Activated gamma-delta T cell treated with anti-CD3 and anti-CD28 coated beads, Interleukin-2, amount 50 U/mL, for 16 hours (primary cell): ENCODE measurements around the gene CACNA1G.

ENCODE experiments used
- DNase-seq: peaks from one replicate; pipeline ENCODE4 v3.0.0-alpha.2; 2020; ENCODE audit warnings: low read depth

The CACNA1G gene

DNA sequence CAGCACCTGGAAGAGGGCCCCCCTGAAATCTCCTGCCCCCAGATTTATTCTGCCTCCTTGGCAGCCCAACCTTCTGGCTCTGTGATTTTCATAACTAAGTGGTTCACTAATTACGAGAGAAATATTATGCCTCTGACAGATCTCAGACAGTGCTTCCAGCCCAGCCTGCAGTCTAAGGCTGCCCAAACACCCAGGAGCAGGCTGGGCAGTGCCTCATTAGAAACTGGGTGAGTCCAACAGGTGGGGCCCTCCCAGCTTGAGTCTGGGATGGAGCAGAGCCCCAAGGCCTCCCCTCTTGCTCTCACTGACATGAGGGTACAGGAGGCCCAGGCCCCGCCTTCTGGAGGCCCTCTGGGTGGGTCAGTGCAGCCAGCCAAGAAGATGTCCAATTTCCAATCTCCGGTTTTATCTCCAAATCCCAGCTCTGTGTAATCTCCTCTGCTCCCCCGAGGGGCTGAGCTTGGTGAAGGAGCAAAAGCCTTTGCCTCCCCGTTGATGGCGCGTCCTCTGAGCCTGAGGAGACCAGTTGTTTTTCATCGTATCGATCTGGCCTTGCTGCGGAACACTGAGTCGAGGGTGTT is 54.0 kb downstream of the CACNA1G start:
- DNase-seq, result no peak

DNA sequence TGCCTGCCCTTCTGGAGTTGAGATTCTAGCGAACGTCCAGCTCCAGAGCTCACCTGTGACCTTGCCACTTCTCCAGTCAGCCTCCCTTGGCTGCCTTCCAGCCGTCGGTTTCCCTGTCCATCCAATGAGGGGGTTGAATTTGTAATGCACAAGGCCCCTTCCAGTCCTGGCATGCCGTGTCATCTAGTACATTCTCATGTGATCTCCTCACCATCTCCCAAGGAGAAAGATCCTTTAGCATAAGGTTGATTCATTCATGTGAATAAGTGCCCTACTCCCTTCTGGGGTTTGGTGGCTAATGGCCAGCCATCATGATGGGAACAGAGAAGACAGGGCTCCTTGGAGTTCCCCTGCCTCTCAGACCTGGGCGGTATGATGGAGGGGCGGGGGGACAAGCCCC is 55.3 kb downstream of the CACNA1G start:
- no peak for DNase-seq

DNA sequence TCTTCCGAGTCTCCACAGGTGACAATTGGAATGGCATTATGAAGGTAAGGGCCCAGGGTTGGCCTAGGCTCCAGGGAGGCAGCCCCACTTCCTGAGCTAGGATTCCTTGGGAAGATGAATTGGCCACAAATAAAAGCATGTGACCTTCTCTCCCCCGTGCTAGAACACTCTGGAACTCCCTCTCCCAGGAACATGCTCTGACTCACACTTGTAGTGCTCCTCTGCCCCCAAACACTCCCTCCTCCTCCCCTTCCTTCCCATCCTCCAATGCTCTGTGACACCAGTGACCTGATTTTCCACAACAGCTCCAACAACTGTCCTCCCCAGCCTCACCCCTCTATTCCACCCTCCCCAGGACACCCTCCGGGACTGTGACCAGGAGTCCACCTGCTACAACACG is 57.8 kb downstream of the CACNA1G start:
- DNase-seq, result no peak

DNA sequence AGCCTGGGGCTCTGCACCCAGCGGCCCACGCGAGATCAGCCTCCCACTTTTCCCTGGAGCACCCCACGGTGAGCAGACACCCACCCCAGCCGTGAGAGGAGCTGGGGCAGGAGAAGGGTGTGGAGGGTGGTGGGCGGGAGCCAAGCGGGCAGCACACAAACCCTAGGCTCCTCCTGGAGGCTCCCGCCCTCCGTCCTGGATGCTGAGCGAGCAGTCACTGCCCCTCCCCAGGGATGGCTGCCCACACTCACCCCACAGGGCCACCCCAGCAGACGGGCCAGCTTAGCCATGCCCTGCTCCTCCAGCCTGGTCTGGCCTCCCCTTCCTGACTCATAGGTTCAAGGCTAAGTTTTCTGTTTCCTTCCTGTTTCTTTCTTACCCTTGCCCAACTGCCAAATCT is 58.4 kb downstream of the CACNA1G start:
- DNase-seq, result no peak

DNA sequence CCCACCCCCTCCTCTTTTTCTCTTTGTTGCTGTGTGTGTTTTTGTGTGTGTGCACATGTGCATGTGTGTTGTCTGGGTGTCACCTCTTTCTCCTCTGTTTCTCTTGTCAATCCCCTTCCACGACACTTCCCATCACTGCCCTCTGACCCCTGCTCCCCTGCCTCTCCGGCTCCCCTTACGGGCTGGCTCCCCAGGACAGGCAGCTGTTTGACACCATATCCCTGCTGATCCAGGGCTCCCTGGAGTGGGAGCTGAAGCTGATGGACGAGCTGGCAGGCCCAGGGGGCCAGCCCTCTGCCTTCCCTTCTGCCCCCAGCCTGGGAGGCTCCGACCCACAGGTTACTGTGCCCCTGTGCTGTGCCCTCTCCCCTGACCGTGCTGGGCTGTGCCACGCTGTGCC is 59.0 kb downstream of the CACNA1G start:
- DNase-seq, result no peak

DNA sequence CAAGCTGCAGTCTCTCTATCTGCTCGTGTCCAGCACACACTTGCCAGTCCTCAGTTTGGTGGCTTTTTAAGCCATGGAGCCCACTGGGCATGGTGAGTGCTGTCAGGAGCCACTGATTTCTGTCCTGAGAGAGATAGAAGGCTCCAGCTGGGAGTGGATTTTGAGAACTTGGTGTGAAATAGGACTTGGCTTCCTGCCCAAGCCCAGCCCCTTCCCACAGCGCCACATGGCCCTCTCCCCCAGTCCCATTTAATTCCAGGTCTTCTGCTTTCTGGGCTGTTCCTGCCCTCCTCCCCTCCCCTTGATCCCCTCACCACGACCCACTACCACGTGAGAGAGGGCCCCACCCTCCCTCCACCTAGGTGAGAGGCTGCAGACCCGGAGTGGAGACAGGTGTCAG is 59.7 kb downstream of the CACNA1G start:
- DNase-seq, result no peak

DNA sequence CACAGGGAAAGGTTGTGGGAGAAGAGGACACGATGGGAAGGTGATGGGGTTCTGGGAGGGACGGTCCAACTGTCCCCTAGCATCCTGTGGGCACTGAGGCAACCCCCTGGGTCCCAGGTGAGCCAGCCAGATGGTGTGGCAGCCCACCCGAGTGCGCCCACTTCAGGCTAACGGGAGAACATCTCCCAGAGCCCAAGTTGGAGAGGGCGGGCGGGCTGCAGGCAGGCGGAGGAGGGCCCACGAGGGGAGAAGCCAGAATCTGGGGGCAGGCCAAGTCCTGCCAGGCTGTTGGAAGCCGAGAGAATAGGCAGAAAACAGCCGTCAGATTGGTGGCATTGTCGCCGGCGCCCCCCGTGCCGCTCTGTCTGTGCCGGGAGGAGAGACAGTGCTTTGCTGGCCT is 60.3 kb downstream of the CACNA1G start:
- no peak for DNase-seq

DNA sequence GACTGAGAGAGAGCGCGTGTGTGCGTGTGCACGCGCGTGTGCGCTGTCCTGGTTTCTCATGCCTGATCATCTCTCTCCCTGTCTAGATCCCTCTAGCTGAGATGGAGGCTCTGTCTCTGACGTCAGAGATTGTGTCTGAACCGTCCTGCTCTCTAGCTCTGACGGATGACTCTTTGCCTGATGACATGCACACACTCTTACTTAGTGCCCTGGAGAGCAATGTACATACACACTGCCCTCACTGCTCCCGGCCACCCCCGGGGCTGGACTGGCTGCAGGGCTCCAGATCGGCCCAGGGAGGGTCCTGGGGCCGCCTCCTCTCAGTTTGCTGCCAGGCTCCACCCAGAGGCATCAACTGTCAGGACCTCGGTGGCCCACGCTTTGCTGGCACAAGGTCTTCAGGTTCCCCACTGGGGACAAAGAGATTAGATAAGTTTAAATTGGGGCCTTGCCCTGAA is 61.1 kb downstream of the CACNA1G start:
- DNase-seq, result no peak

DNA sequence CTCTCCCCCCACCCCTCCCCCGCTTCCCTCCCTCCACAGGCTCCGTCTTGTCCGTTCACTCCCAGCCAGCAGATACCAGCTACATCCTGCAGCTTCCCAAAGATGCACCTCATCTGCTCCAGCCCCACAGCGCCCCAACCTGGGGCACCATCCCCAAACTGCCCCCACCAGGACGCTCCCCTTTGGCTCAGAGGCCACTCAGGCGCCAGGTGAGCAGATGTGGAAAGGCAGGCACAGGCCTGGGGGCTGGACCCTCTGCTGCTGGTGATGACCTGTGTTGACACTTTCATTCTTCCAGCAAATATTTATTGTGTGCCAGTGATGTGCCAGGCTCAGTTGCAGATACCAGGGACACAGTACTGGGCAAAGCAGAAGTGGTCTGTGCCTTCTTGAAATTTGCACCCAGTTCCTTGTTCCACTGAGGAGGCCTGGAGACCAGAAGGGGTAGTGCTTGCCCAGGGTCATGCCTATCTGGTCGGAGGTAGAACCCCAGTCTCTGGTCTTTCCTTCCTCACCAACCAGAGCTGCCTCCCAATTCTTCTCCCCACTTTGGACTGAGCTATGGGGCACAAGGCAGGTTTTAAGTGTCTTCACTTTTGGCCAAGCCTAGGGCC is 63.9 kb downstream of the CACNA1G start:
- DNase-seq, result no peak

DNA sequence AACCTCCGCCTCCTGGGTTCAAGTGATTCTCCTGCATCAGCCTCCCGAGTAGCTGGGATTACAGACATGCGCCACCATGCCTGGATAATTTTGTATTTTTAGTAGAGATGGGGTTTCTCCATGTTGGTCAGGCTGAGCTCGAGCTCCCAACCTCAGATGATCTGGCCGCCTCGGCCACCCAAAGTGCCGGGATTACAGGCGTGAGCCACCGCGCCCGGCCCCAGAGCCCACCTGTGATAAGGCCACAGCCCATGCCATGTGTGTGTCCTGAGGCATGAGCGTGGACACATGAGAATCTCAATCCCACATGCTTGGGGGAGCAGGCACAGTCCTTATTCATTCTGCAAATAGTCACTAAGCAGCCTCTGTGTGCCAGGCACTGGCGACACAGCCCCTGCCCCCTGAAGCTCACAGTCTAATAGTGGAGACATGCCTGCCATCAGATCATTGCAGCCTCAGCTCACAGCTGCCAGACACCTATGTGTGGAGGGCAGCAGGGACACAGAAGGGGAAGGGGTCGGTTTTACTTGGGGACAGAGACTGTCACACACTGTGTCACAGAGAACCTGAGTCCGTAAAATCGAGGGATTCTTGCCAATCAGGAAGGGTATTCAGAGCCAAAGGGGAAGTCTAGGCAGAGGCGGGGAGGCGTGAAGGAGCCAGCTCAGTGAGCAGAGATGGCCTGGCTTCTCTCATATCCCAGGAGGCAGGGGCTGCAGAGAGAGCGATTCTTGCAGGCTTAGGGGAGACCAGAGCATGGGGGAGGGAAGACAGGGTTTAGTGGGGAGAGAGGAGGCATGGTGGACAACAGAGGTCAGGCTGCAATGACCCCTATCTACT is 64.7 kb downstream of the CACNA1G start:
- no peak for DNase-seq

DNA sequence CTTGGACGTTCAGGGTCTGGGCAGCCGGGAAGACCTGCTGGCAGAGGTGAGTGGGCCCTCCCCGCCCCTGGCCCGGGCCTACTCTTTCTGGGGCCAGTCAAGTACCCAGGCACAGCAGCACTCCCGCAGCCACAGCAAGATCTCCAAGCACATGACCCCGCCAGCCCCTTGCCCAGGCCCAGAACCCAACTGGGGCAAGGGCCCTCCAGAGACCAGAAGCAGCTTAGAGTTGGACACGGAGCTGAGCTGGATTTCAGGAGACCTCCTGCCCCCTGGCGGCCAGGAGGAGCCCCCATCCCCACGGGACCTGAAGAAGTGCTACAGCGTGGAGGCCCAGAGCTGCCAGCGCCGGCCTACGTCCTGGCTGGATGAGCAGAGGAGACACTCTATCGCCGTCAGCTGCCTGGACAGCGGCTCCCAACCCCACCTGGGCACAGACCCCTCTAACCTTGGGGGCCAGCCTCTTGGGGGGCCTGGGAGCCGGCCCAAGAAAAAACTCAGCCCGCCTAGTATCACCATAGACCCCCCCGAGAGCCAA is 65.6 kb downstream of the CACNA1G start:
- DNase-seq, result peak; percentile 31

DNA sequence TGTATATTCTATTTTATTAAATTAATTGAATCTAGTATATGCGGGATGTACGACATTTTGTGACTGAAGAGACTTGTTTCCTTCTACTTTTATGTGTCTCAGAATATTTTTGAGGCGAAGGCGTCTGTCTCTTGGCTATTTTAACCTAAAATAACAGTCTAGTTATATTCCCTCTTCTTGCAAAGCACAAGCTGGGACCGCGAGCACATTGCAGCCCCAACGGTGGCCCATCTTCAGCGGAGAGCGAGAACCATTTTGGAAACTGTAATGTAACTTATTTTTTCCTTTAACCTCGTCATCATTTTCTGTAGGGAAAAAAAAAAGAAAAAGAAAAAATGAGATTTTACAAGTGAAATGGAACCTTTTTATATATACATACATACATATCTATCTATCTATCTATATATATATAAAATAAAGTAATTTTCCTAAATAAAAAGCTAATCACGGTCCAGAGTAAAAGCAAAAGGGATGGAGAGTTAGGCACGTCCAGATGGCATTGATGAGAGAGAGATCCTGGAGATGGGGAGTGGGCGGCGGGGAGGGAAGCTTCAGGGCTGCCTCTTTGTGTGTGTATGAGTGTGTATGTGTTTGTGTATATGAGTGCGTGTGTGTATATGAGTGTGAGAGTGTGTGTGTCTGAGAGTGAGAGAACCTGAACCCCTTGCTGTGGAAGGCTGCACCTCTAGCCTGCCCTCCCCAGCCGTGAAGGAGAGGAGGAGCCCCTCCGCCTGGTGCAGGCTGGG is 66.7 kb downstream of the CACNA1G start:
- DNase-seq, result no peak

DNA sequence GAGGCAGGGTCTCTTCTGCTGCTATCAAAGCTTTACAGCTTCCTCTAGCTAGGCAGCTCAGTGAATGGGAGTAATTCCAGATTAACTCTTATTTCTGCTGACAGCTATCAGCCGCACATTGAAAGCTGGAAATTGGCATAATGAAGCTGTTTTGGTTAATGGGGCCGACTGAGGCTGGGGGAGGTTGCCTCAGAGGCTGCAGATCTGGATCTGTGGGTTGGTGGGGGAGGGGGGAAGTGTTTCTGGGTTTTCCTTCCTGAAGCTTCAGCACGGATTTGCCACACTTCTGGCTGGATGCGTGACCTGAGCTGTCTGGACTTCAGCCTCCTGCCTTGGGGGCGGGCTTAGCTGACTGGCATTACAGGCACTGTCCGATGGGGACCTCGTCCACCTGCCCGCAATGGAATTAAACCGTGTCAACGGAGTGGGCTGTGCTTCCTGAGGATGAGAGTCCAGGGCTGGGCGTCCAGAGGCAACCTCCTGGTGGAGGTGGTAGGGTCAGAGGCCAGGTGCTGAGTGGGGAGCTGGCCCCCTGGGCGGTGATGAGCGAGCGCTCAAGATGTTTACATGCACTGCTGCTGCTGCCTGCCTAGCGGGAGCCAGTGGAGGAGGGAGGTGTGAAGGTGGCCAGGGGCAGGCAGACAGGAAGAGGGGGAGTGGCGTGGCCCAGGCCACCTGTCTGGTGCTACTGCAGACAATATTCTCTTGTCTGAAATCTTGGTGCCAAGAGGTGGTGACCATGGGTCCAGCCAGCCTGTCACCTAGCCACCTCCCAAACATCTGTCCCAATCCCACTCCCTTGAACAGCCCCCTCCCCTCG is 67.5 kb downstream of the CACNA1G start:
- DNase-seq, result no peak

DNA sequence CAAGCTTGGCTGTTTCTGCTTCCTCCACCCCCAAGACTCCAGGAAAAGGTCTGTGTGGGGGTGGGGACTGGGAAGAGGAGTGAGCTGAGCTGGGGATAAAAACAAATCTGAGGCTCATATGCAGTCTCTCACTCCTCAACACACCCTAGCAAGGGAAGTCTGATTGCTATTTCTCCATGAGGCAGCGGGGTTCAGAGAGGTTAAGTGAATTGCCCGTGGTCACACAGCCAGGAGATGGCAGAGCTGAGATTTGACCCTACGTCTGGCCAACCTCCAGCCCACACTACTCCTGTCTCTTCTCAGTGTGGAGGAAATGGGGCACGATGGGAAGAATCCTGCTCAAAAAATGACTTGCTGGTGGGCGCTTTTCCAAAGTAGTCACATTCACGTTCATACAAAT is 69.4 kb downstream of the CACNA1G start:
- DNase-seq, result no peak

DNA sequence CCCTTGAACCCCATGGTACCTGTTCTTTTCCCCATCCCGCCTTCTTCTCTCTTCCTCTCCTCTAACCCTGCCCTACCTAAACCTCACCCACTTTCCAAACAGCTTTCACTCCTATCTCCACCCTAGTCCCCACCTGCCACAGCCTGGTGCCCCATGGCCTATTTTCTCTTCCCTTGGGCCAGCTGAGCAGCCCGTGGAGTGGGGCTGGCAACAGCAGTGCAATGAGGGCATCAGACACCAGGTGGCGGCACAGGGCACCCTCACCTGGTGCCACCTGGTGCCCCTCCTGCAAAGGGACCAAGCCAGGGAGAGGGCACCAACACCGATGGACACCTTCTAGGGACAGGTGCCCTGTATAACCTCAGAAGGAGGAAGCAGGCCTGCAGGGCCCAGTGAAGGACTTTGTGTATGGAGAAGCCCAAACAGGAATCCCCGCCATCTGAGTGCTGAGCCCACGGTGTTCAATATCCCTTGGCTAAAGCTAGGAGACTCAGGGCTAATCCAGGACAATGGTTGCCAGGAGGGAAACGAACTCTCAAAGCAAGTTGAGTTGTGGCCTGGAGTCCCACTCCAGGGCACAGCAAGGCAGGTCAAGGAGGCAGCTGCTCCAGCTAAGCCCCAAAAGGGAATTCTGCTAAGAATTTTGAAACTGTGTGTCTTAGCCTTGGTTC is 70.1 kb downstream of the CACNA1G start:
- no peak for DNase-seq

DNA sequence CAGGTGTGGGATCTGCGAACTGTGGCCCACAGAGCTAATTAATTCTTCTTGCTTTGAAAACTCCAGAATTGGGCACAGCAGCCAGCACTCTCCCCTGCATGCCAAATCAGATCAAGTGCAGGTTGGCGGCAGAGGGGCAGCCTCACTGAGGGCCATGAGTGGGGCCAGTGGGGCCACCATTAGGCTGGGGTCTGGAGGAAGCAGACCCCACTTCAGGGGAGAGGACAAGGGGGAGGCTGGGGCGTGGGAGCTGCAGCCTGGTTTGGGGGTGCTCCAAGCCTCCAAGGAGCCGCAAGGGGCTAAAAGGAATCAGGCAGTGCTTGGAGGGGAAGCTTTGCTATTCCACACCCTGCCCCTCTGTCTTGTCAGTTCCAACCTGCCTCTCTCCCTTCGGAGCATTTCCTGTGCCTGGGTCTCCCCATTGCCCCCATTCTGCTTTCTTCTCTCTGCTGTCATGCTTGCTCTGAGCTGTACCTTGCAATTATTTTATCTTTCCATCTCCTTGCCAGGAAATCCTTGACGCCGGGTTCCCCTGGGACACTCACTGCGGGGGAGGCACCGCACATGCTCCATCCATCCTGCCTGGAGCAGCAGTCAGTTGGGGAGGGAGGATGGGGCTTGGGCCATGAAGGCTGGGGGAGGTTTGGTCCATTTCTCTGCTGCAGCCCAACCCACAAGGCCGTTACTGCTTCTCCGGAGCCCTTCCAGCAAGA is 70.8 kb downstream of the CACNA1G start:
- no peak for DNase-seq

DNA sequence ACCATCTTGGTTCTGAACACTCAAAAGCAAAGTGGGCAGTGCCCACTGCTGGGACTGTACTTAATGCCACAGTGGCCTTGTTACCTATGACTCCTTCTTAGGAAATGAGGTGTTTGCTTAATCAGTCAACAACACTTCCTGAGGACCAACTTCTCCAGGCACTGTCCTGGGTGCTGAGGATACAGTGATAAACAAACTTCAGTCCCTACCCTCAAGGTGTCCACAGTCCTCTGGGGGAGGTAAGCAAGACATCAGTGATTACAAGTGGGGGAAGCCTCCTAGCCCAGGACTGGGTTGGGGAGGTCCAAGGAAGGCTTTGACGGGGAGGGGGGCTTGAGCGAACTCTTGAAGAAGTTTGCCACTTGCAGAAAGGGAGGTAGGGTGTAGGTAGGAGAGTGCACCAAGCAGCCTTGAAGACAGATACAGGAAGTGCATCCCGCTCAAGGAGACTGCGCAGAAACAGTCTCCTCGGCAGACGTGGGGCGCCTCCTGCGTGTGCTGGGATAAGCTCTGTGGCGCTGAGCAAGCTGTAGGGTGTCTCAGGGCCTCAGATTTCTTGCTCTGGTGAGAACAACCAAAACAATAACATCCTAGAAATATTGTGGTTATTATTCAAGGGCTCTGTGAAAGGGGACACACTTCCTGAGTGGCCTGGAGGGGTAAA is 71.5 kb downstream of the CACNA1G start:
- no peak for DNase-seq

DNA sequence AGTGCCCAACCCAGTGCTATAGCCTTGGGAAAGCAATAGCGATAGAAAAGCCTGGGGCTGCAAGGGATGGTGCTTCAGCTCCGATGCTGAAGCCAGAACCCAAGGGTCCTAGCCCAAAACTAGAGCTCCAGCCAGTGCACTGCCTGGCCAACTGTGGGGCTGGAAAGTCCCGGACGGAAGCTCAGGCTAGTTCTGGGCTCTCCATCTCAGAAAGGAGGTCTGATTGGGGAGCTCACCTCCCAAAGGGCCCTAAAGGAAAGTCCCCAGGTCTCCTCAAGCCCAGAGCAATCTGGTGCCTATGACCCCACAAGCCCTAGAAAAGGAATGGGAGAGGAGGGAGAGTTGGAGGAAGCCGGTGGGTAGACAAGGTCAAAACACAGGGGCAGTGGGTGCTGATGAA is 72.1 kb downstream of the CACNA1G start:
- no peak for DNase-seq

DNA sequence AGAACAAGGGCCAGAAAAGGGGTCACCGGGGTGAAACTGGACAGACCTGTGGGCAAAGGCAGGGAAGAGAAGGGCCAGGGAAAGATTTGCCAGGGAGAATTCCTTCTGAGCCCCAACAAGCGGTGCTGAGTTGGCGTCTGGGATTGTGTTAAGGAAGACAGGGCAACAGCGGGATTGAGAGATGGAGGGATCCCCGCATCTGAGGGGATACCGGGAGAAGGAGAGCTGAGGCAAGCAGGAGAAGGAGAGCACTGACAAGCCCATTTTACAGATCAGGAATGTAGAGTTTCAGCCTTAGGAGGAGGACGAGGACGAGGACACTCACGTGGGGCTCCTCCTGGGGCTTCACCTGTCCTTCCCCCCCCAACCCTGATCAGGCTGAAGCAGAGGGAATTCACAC is 73.2 kb downstream of the CACNA1G start:
- no peak for DNase-seq
